HFF-Myc (cell line): ENCODE data around the gene USP34.

Experiments used
- DNase-seq: peaks from one replicate; pipeline ENCODE4 v3.0.0-alpha.2; 2011; ENCODE audit warnings: low read depth; ENCODE audit errors: extremely low read depth
- H3K4me3 ChIP-seq: replicated peaks from 2 replicates; pipeline ENCODE4 v1.5.1; 2011; ENCODE audit warnings: low read depth, mild to moderate bottlenecking, control low read depth, low read length
- CTCF ChIP-seq: IDR thresholded peaks from 2 replicates; pipeline ENCODE4 v1.5.1; 2012; ENCODE audit warnings: mild to moderate bottlenecking, low read depth, low read length, control low read depth; ENCODE audit errors: missing control alignments

USP34 gene, protein sequence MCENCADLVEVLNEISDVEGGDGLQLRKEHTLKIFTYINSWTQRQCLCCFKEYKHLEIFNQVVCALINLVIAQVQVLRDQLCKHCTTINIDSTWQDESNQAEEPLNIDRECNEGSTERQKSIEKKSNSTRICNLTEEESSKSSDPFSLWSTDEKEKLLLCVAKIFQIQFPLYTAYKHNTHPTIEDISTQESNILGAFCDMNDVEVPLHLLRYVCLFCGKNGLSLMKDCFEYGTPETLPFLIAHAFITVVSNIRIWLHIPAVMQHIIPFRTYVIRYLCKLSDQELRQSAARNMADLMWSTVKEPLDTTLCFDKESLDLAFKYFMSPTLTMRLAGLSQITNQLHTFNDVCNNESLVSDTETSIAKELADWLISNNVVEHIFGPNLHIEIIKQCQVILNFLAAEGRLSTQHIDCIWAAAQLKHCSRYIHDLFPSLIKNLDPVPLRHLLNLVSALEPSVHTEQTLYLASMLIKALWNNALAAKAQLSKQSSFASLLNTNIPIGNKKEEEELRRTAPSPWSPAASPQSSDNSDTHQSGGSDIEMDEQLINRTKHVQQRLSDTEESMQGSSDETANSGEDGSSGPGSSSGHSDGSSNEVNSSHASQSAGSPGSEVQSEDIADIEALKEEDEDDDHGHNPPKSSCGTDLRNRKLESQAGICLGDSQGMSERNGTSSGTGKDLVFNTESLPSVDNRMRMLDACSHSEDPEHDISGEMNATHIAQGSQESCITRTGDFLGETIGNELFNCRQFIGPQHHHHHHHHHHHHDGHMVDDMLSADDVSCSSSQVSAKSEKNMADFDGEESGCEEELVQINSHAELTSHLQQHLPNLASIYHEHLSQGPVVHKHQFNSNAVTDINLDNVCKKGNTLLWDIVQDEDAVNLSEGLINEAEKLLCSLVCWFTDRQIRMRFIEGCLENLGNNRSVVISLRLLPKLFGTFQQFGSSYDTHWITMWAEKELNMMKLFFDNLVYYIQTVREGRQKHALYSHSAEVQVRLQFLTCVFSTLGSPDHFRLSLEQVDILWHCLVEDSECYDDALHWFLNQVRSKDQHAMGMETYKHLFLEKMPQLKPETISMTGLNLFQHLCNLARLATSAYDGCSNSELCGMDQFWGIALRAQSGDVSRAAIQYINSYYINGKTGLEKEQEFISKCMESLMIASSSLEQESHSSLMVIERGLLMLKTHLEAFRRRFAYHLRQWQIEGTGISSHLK (N-terminal part only)

DNA sequence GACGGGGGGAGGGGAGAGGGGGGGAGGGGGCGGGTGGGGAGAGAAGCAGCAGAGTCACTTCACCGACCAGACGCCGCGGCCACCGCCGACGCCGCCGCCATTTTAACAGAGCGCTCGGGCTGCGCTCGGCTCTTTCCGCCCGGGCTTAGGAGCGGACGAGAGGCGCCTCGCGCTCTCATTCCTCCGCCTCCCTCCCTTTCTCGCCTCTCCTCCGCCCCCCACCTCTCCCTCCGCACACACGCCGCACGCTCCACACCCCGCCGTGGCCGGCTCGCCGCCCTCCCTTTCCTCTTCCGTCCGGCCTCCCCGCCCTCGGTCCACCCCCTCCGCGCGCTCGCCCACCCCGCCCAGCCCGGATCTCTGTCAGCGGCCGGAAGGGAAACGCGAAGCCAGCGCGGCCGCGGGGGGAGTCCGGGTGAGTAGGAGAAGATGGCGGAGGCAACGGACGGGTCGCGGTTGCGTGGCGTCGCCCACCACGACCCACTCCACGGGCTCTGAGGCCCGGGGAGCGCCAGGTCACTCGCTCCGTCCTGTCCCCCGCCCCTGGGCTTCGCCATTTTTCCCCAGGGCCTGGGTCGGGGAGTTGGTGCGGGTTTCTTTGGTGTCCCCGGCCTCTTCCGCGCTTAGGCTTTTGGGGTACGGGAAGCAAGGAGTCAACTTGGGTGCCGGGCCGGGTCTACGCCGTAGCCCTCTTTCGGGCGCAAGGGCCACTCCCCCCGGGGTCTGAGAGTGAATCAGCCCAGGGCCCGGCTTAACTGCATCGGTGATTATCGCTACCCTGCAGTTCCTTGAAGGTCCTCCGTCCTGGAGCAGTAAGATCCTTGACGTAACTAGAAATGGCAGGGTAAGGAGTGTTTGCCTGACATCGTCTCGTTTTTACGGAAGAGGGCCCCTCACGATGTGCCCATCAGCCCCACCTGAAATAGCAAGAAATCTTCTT lies at the start of gene USP34:
USP34 (minus strand) TSS at position 123 of the 940 bp plus-strand sequence. CDS start 395 bp downstream, outside the sequence.
- TF ChIP-seq CTCF: no peak
- DNase-seq: peak; percentile 66
- peak within 1 kb of the TSS; percentile 95 for H3K4me3 ChIP-seq

DNA sequence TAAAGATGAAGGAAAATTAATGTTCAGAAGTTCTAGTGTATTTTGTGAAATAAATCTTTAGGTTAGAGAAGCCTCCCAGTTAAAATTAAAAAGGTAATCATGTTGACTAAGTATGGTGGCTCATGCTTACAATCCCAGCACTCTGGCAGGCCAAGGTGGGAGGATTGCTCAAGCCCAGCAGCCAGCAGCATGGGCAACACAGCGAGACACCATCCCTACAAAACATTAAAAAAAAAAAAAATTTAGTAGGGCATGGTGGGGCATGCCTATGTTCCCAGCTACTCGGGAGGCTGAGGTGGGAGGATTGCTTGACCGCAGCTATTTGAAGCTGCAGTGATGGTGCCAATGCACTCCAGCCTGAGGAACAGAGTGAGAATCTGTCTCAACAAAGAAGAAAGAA lies 49.4 kb upstream of the USP34 start:
- H3K4me3 ChIP-seq: no peak overlapping the region
- no peak for DNase-seq
- TF ChIP-seq CTCF: no peak

GRCh38 chr2:61512768-61513398 lies 42.0 kb upstream of the USP34 start:
- no peak for DNase-seq
- TF ChIP-seq CTCF: no peak

GRCh38 chr2:61510674-61511671 lies 40.1 kb upstream of the USP34 start:
- H3K4me3 ChIP-seq: no peak overlapping the region
- TF ChIP-seq CTCF: no peak
- no peak for DNase-seq

More at GRCh38 chr2:61512768-61513398, 42.0 kb upstream of the USP34 start:
- no peak overlapping the region for H3K4me3 ChIP-seq

DNA sequence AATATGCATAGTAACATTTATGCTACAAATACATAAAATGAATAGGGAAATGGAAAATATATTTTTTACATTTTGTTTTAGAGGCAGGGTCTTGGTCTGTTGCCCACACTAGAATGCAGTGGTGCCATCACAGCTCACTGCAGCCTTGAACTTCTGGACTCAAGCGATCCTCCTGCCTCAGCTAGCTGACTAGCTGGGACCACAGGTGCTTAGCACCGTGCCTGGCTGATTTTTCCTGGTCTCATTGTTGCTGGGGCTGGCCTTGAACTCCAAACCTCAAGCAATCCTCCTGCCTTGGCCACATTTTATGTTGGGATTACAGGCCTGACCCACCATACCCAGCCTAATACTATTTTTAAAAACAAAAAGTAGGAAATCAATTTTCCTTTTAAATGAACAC lies 34.1 kb upstream of the USP34 start:
- TF ChIP-seq CTCF: no peak
- H3K4me3 ChIP-seq: no peak overlapping the region
- no peak for DNase-seq
